Pancreas (tissue), 10 donors: Measurements from ENCODE around the gene MYOG. TPM values are rescaled to one million over a fixed set of nuclear protein-coding genes. Genes with fewer than 3 reads are reported as not detected.

ENCODE experiments used
- ATAC-seq, 4 donors: fragments of 200-7000 bp; cut with Tn5 transposase; one replicate each; pipeline versions ENCODE4 v1.8.0 to v1.9.1; 2020; ENCODE audit warnings: mild to moderate bottlenecking in 4 of 4, moderate library complexity in 4 of 4
- DNase-seq, 6 donors: peaks; one replicate each; pipeline ENCODE4 v3.0.0-alpha.2; 2020
- FAIRE-seq: peaks from 2 replicates; lab custom pipeline; 2012; peaks lifted over from hg19 to GRCh38; lab: Jason Lieb, UNC
- H3K27ac ChIP-seq, 4 donors: fragments of 200-600 bp; sonication (generic); 1 replicate in 3 of 4; 2 replicates in 1 of 4; pipeline versions ENCODE4 v1.5.0 to v1.8.0; 2020
- H3K27me3 ChIP-seq, 4 donors: fragments of 200-600 bp; one replicate each; pipeline ENCODE4 v1.8.0; 2021
- H3K36me3 ChIP-seq, 3 donors: fragments of 200-600 bp; sonication (generic) in 1 of 3; one replicate each; pipeline versions ENCODE4 v1.5.0 to v1.8.0; 2020 to 2021
- H3K4me1 ChIP-seq, 3 donors: fragments of 200-600 bp; one replicate each; pipeline ENCODE4 v1.8.0; 2021
- H3K4me3 ChIP-seq, 4 donors: fragments of 200-600 bp; sonication (generic) in 2 of 4; one replicate each; pipeline versions ENCODE4 v1.5.0 to v1.8.0; 2020 to 2021
- H3K9me3 ChIP-seq, 4 donors: fragments of 200-600 bp; one replicate each; pipeline ENCODE4 v1.8.0; 2021
- CTCF ChIP-seq, 4 donors: fragments of 200-600 bp; sonication (generic) in 3 of 4; IDR thresholded peaks; one replicate each; pipeline versions ENCODE4 v1.5.0 to v1.8.0; 2021; ENCODE audit warnings: antibody characterized with exemption in 4 of 4
- WGBS, 2 donors: extraction: QIAGEN DNeasy Blood & Tissue Kit; methylation state at CpG; one replicate each; pipeline ENCODE4 v1.1.7; 2013; 5-methylcytosine and 5-hydroxymethylcytosine counted together
- intact Hi-C, 3 donors: fragments of 100-400 bp; cut with DNase I; formaldehyde crosslinking; loops; one replicate each; pipeline versions ENCODE4 v1.11.1 to v1.14.2; 2022
- polyA plus RNA-seq, 2 donors: library from polyadenylated mRNA; stranded (reverse); fragments of 200-250 nt; gene quantifications; one replicate each; pipeline ENCODE4 v1.2.3, GENCODE V29; 2013
- total RNA-seq, 6 donors: library from RNA; stranded (reverse); fragmentation: NEBNext Ultra II Directional in 4 of 6; extraction: Animal tissue kit (Norgen Biotek cat#: 25700) in 4 of 6; gene quantifications; one replicate each; pipeline versions ENCODE4 v1.2.1 to v1.2.4, GENCODE V29; 2021 to 2023
- donor health status: healthy with polysubstance abuse.
- donor health status: DM: no; HTN: no; CAD: no; lungs with moderate emphysema.
- donor health status: DM: no; HTN: no; CAD: no.
- donor health status: control.
- donor health status: control.
- donor health status: Bipolar disorder and iron deficiency.
- donor health status: DM: yes; HTN: yes; CAD: no.
- donor health status: DM: no; HTN: no; CAD: no.
- donor health status: DM: no; HTN: no; CAD: no.
- donor health status: DM: yes; HTN: yes; CAD: no.

MYOG gene
- total and polyA plus RNA-seq, 8 donors: 0.07 TPM; not detected in 7

GRCh38 chr1:203054184-203054583 lies 31.6 kb downstream of the MYOG start:
- DNase-seq (no peak), FAIRE-seq (no peak), ATAC-seq (no peak)
- no peak for TF ChIP-seq CTCF (IDR thresholded peaks at IDR 0.05)
- Histone ChIP-seq H3K27me3 (no peaks in the 10 kb centered on the region), H3K4me3 (no peak overlapping the region), H3K27ac (no peak overlapping the region), H3K9me3 (no peaks in the 10 kb centered on the region), H3K4me1 (no peaks in the 10 kb centered on the region), H3K36me3 (no peaks in the 10 kb centered on the region)
- intact Hi-C loops: no loop called here
- 23 to 36% methylated on average over 1 of the region's 1 CpG for WGBS, 2 donors

DNA sequence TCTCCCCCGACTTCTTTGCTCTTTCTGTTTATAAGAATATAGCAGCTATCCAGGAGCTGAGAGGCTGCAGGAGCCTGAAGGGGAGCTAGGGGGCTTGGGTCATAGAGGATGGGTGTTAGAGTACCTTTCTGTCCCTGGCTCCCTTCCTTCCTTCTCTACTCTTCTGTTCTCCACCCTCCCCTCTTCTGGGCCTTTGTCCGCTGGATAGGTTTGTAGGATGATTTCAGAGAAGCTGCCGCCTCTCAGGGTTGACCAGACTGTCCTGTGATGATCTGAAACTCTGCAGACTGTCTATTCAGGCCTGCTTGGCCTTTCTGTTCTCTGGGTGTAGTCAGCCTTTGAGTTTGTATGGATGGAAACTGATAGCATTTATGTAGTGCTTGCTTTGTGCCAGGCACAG lies 33.2 kb downstream of the MYOG start:
- H3K9me3 ChIP-seq: no peaks in the 10 kb centered on the region
- no peak for DNase-seq
- H3K36me3 ChIP-seq: no peaks in the 10 kb centered on the region
- no peak overlapping the region for H3K27ac ChIP-seq
- no peak for TF ChIP-seq CTCF (IDR thresholded peaks at IDR 0.05)
- intact Hi-C loops: no loop called here
- 81 to 89% methylated on average over 3 of the region's 3 CpGs for WGBS, 2 donors
- H3K4me1 ChIP-seq: no peaks in the 10 kb centered on the region
- no peaks in the 10 kb centered on the region for H3K27me3 ChIP-seq
- no peak for FAIRE-seq
- no peak for ATAC-seq
- H3K4me3 ChIP-seq: no peak overlapping the region

- Histone ChIP-seq H3K36me3 (no peaks in the 10 kb centered on the region), H3K27ac (no peak overlapping the region), H3K4me3 (no peak overlapping the region), H3K4me1 (no peaks in the 10 kb centered on the region), H3K9me3 (no peaks in the 10 kb centered on the region), H3K27me3 (no peaks in the 10 kb centered on the region)
- WGBS, 2 donors: 47 to 50% methylated on average over 19 to 20 of the region's 20 CpGs
- DNase-seq (no peak), ATAC-seq (no peak), FAIRE-seq (no peak)
- intact Hi-C loops: no loop called here
- no peak for TF ChIP-seq CTCF (IDR thresholded peaks at IDR 0.05)
These were observed 33.9 kb downstream of the MYOG start for GRCh38 chr1:203051841-203052324.

GRCh38 chr1:203050826-203051225 lies 35.0 kb downstream of the MYOG start:
- intact Hi-C loops: no loop called here
- no peak for ATAC-seq
- Histone ChIP-seq H3K4me3 (no peak overlapping the region), H3K4me1 (no peaks in the 10 kb centered on the region), H3K9me3 (no peaks in the 10 kb centered on the region), H3K36me3 (no peaks in the 10 kb centered on the region), H3K27me3 (no peaks in the 10 kb centered on the region), H3K27ac (no peak overlapping the region)
- TF ChIP-seq CTCF (IDR thresholded peaks at IDR 0.05): no peak
- DNase-seq: no peak
- WGBS, 2 donors: 67 to 69% methylated on average over 4 of the region's 4 CpGs
- no peak for FAIRE-seq

GRCh38 chr1:203049576-203050180 lies 36.1 kb downstream of the MYOG start:
- no peaks in the 10 kb centered on the region for H3K27me3 ChIP-seq
- H3K9me3 ChIP-seq: no peaks in the 10 kb centered on the region
- no peak for ATAC-seq
- H3K27ac ChIP-seq: no peak overlapping the region
- FAIRE-seq: no peak
- no peaks in the 10 kb centered on the region for H3K36me3 ChIP-seq
- DNase-seq: no peak
- intact Hi-C loops: no loop called here
- H3K4me1 ChIP-seq: no peaks in the 10 kb centered on the region
- no peak overlapping the region for H3K4me3 ChIP-seq
- TF ChIP-seq CTCF (IDR thresholded peaks at IDR 0.05): no peak
- 70 to 85% methylated on average over 14 of the region's 14 CpGs for WGBS, 2 donors
